GM18861 (cell line): ENCODE data around the gene SYNDIG1.
"Not testable (repeated sequence)": the region's sequence is repeated elsewhere in the genome, so short reads cannot be mapped to it uniquely, and the experiment has no call there.

ENCODE experiments used
- ATAC-seq: cut with Tn5 transposase; IDR thresholded peaks from one replicate; pipeline ENCODE4 v1.9.1; 2021; ENCODE audit not compliant: unreplicated experiment

Gene SYNDIG1

DNA sequence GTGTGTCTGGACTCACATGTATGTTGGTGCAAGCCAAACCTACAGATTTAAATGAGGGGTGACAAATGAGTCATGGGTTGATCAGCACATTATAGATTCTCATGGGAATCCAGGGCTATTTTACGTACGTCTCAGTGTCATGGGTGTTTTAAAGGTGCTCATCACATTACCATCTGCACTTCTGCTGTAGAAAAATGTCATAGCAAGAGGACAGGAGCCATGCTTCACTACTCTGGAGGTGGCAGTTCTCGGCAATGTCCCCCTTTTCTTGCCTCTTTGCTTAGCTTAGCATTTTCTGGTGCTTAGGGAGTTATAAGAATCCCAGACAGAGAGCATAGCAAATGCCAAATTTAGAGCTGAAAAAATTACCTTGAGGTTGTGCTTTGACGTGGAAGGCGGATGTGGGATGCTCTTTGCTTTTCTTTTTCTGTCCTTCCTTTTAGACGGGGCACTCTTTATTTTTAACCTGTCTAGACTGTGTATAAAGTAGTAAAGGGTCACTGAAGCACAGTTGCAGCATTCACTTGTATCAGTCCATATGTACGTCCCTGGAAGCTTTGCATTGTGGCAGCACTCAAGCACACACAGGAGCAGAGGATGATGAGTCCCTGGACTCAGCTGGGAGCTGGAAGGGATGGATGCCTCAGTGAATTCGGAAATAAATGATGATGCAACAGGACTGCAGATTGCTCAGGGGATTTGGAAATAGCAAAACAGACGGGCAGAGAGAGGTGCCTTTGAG is 139.7 kb downstream of the SYNDIG1 start:
- peak; percentile 73 for ATAC-seq

DNA sequence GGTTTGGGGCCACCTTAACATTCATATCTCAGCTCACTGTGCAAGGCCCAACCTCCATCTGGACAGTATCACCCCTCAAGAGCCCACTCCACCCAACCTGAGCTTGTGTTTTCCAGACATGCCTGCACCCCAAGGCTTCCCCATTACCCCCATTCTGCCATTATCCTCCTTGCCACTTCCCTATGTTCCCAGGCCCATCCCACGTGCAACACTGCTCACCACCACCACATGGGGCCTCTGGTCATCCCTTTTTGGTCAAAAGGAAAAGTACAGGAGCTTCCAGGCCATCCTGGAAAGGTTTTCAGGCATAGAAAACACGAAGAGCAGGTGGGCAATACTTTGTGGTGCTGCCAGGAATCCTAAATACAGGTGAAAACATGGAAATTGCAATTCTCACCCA is 140.3 kb downstream of the SYNDIG1 start:
- ATAC-seq, result no peak

DNA sequence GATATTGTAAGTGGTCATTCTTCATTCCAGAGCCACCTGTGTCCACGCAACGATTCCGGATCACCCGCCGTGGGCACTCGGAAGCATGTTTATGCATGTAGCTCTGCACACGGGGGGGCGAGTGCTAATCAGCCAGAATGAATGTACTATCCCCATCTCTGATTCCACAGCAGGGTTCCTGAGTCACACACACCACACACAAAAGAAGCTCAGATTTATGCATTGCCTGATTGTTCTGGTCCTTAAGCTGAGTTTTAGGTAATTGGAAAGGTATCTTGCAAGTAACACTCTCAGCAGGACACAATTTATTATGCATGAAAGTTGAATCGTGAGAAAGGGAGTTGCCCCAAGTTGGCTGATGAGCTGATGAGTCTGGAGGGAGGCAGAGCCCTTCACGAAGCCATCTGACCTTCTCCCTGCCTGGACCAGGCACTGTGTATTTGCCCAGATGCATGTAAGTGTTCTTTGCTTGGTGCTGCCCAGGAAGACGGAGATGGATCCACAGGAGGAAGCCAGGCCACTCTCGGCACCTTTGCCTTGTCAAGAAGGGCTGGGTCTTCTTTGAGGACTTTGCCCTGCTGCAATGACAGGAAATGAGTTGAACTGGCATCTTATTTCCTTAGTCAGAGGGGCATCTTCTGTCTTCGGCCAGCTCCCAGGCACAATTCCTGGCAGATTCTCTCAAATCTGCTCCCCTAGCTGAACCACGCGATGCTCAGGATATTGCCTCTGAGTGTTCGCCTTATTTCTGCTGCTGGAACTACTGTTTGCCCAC is 141.1 kb downstream of the SYNDIG1 start:
- no peak for ATAC-seq

DNA sequence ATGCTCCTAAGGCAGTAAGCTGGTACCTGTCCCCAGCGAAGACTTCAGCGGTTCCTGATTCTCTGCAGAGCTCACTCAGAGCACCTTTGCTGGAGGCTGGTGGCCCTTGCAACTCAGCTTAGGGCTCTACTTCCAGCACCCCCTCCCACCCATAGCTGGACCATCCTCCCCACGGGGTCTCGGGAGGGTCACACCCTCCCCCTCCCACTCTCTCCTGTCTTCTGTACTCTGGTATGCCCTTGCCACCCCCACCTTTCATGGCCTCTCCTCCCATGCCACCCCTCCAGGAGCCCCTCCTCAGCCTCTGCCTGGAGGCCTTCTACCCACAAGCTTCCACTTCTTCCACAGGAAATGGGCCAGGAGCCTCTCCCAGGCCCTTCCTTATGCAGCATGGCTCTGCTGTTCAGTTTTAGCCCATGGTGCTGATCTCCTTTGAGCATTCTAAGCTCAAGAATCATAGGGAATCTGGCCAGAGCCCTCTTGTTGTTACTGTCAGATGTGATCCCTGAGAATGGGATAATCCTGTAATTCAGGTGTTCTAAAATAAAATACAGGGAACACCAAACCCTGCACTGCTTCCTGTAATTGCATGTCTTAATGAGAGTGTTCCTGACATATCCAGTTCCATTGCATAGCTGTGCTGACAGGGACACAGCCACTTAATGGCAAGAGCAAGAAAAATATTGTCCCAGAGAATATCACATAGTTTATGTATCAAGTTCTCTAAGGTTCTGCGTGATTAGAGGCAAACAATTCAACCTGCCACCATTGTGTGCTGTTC is 142.1 kb downstream of the SYNDIG1 start:
- no peak for ATAC-seq

DNA sequence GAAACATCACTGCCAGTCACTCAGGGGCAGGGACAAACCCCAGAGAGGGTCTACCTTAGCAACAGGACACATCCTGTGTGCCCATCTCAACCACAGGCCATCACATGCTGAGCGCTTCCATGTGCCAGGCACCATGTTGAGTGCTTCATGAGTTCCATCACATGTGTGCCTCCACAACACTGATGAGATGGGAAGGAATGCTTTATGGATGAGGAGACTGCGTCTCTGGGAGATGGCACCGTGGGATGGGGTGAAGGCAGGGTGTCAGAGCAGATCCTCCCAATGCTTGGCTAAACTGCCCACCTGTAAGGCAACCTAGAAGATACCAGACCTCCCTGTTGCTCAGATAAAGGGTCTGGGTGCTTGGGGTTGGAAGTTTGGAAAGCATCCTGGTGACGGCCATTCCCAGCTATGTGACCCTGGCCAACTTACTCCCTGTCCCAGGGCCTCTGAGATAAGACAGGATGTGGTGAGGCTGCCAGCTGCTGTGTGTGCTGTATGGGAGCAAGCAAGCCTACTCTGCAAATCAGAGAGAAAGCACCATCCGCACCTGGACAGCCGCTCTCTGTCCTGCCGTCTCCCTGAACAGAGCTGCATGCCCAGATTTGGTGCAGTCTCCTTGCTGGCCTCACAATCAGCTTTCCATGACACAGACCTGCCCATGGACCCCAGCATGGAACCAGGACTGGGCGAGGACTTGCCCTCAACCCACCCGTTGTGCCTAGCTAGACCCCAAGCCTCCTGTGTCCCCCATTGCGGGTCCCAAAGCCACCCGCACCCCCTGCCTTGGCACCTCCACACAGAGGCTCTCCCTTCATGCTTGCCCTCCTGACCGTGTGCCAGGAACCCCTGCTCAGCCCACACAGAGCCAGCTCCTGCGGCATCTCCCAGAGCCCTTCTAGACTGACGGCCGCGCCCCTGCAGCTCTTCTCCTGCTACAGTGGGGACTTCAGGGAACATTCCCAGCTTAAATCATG is 143.7 kb downstream of the SYNDIG1 start:
- ATAC-seq, result no peak

DNA sequence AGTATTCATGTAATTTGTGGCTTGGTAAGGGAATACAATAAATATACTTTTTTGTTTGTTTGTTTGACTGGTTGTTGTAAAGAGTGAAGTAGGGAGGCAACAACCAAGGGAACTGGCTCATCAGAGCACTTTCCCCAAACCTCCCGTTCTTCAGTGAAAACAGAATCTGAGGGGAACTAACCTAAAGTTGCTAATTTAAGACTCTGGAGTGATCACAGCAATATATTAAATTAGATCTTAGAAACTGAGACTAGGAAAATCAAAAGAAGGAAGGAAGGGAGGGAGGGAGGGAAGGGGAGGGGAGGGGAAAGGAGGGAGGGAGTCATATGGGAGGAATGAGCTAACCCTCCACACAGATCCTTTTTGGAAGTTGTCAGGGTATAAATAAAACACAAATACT is 144.9 kb downstream of the SYNDIG1 start:
- ATAC-seq, result no peak

DNA sequence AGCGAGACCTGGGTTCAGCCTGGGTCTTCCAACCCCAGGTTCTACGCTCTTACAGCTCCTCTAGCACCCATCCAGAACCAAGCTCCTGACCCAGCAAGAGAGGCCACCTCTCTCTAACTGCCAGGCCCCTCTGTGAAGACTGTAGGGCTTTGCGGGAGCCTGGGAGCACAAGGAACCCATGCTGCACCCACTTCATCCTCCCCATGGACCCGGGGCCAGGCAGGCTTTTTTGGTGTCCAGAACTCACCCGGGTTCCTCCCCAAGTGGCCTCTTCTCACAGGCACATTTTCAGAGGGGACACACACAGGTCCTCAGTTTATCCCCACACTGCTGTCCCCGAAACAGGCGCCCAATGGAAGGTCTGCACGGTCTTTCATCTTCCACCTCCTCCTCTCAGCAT is 145.9 kb downstream of the SYNDIG1 start:
- no peak for ATAC-seq

DNA sequence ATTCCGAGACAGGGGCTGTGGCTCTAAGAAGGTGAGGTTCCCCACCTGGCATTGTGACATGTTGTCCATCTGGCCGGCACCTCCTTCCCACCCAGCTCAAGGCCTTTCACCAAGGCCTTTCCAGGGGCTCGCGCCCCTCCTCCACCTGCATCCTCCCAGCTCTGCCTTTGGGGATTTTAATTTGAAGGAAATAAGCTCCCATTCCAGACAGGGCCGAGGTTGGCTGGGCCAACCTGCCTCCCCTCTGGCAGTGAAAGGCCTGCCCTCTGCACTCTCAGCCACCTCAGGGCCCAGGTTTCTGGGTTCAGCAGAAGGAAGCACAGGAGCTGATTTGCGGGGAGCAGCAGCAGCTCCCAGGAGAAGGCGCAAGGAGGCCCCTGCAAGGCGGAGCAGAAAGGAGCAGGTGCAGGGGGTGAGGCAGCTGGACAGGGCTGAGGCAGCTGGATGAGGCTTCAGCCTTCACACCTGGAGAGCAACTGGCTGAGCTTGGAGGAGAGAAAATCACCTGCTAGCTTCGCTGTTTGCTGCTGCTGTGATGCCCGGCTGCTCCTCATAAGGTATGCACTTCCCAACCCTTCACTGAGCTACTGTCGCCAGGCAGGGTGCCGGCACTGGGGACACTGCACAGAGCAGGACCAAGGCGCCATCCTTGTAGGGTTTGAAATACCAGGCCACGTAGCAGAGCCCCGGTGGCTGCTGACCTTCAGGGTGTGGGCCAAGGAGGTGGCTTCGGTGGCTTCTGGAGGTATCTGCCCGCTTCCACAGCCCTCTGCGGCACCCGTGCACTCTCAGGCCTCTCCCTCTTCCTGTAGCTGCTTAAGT is 147.0 kb downstream of the SYNDIG1 start:
- no peak for ATAC-seq

DNA sequence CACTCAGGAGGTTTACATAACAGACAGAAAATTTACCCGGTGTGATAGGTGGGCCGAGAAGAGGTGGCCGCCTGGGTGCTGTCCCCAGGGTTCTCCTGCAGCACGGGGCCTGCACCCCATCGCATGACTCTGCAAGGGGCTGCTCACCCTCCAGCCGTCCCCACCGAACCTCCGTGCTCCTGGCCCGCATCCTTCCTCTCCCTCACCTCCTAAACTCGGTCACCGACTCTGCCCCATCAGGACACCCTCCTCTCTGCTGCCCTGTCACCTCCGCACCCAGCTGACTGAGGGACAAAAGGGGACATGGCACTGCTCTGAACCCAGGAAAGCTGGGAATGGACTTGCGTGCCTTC is 147.6 kb downstream of the SYNDIG1 start:
- ATAC-seq, result no peak

DNA sequence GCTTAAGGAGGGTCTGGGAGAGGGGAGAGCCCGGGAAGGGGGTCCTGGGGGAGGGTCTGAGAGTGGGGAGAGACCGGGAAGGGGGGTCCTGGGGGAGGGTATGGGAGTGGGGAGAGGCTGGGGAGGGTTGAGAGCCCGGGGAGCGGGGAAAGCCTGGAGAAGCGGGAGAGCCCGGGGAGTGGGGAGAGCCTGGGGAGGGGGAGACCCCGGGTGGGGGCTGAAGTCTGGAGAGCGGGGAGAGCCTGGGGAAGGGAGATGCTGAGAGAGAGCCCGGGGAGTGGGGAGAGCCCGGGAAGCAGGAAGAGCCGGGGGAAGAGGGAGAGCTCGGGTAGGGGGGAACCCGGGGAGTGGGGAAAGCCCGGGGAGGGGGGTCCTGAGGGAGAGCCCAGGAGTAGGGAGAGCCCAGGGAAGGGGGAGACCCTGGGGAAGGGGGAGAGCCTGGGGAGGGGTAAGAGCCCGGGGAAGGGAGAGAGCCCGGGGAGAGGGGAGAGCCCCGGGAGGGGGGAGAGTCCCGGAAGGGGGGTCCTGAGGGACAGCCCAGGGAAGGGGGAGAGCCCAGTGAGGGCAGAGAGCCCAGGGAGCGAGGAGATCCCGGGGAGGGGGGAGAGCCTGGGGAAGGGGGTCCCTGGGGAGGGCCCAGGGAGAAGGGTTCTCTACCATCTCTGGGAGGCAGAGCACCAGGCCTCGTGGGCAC is 148.5 kb downstream of the SYNDIG1 start:
- ATAC-seq, result no peak

DNA sequence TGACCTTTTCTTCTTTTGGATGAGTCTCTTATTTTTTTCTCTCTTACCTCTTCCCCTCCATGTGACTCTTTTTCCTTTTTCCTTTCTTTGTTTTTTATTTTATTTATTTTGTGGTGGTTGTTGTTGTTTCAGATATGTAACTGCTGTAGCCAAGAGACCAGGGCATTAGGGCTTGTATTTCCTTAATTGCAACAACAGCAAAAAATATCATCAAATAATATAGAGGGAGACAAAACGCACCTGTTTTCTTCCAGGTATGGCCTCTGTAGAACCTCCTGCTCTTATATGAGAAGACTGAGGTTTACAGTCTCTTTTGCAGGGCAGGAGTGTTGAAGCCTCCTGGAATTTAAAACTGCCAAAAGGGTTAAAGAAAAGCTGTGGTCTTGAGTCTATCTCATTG is 149.3 kb downstream of the SYNDIG1 start:
- ATAC-seq, result no peak

DNA sequence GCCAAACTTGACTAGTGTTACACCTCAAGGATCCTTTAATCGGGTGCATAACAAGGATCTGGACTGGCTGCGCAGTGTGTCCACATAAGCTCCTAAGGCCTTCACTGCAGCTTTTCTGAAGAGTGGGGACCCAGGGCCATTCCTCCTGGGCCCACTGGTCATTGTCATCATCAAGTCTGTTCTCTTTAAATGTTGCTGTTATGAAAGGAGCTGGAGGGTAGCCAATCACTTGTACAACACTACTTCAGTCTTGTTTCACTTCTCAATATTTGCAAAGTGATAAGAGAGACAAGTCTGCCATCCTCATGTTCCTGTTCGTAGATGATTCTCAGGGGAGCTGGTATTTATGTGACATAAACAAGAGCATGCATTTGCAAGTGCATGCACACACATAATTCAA is 149.8 kb downstream of the SYNDIG1 start:
- peak; percentile 84 for ATAC-seq

DNA sequence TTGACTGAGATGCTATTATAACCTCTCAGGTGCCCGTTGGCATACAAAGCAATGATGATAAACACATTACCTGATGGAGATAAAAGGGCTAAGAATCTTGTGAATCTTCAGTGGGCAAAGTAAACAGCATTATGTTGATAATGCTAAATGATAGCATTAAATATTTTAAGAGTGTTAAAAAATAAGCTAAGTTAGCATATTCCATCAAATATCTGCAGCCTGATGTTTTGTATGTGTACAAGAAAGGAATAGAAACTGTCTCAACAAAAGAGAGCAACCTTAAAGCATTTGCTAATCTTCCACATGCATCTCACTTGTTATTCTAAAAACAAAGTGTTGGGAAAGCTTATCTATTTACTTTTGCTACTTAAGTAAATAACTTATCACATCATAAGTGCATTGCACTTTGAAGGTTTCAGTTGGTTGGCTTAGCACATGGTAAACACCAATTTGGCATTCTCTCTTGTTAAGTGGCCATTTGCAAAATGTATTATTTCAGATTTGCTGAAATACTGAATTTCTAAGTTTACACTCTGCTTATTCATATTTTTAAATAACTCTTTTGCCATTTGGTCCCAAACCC is 151.6 kb downstream of the SYNDIG1 start:
- no peak for ATAC-seq

DNA sequence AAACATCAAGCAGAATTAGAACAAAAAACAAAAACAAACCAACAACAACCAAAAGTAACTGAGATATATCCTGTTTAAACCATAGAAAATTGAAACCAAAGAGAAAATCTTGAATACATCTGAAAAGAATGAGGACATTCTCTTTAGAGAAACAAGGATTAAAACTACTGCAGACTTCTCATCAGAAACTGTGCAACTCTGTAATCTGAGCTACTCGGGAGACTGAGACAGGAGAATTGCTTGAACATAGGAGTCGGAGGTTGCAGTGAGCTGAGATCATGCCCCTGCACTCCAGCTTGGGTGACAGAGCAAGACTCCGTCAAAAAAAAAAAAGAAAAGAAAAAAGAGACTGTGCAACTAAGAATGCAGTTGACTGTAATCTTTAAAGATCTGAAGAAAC is 153.4 kb downstream of the SYNDIG1 start:
- no peak for ATAC-seq

DNA sequence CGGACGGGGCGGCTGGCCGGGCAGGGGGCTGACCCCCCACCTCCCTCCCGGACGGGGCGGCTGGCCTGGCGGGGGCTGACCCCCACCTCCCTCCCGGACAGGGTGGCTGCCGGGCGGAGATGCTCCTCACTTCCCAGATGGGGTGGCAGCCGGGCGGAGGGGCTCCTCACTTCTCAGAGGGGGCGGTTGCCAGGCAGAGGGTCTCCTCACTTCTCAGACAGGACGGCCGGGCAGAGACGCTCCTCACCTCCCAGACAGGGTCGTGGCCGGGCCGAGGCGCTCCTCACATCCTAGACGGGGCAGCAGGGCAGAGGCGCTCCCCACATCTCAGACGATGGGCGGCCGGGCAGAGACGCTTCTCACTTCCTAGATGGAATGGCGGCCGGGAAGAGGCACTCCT is 156.7 kb downstream of the SYNDIG1 start:
- ATAC-seq, result not testable (repeated sequence)

DNA sequence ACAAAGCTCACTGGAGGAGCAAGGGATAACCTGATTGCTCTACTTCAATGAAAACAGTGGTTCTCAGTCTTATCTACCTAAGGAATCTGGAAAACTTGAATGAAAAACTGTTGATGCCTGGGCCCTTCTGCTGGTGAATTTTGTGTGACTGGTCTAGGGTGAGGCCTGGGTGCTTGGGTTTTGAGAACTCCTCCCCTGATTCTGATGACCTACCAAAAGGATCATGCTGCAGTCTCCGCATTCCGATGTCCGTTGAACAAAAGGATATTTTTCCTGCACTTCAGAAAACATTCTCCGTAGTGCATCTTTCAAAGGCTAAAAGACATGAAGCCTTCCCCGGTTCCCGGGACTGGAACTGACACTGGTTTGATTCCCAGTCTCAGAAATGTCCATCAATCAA is 157.9 kb downstream of the SYNDIG1 start:
- ATAC-seq, result no peak

DNA sequence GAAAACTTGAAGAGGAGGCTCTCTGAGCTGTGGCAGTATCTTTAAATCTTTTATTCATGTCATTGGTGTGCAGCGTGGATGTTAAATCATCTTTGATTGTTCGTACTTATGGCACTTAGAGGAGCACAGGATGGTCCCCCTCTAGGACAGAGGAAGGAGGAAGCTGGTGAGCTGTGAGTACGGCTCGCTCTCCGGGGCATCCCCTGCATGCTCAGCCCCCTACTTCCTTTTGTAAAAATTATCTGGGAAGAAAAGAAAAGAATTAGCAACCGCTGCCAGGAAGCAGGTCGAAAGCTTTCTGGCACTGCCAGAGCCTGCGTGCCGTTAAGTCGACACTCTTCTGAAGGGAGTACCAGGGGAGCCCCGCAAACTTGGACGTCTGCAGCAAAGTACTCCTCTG is 158.5 kb downstream of the SYNDIG1 start:
- ATAC-seq, result no peak

DNA sequence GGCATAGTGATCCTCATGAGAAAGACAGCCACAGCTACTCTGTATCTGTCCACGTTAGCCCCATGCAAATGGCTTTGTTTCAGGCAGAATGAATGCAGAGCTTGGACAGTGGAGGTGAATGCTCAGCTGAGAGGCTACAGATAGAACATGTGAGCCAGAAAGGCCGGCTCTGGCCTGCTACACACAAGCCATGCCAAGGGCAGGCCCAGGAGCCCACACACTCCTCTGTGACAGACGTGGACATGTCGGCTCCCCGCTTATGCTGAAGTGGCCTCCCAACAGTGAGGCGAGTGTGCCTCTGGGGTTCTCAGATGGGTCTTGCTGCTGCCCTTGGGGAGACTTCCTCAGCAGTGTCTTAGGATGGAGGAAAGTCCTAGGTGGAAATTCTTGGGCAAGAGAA is 159.6 kb downstream of the SYNDIG1 start:
- ATAC-seq, result no peak

DNA sequence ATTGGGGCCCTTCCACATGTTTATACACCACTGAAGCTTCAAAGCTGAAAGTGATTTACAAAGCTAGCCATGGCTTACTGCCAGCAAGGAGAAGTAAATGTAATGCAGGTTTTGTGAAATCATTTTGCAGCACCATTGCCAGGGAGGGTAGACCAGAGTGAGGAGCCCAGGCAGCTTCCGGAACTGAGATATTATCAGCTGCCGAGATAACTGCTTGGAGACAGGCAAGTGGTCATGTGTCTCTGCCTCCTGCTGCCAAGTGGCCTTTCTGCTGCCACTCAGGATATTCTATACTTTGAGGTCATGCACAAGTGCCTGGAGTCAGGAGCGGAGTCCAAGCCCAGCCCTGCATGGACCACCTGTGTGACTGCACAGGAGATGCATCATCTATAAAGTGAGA is 160.2 kb downstream of the SYNDIG1 start:
- ATAC-seq, result no peak
